ENCODE data around the gene OXCT1. TPM values are rescaled to one million over a fixed set of nuclear protein-coding genes. Genes with fewer than 3 reads are reported as not detected.

Gene OXCT1
- total RNA-seq, 1 experiment from 2014 or later = 20.6 TPM

- TF ChIP-seq PREB (CRISPR knock-in tag; IDR thresholded peaks at IDR 0.05; ENCODE audit: borderline replicate concordance) = no peak
- TF ChIP-seq FOXP1 (CRISPR knock-in tag; IDR thresholded peaks at IDR 0.05; ENCODE audit: borderline replicate concordance) = no peak
- TF ChIP-seq PRRX2 (CRISPR knock-in tag; IDR thresholded peaks at IDR 0.05) = no peak
- TF ChIP-seq AFF4 (CRISPR knock-in tag; IDR thresholded peaks at IDR 0.05; ENCODE audit: borderline replicate concordance) = no peak
- TF ChIP-seq TCF7 (CRISPR knock-in tag; IDR thresholded peaks at IDR 0.05; ENCODE audit: low read depth) = no peak
- TF ChIP-seq ARID4B (CRISPR knock-in tag; IDR thresholded peaks at IDR 0.05; ENCODE audit: borderline replicate concordance) = no peak
Measured at GRCh38 chr5:41764650-41765049, 105.6 kb downstream of the OXCT1 start (continued).

- DNase-seq (ENCODE audit: low spot score) (no peak), ATAC-seq (no peak)
- H3K27me3 Mint-ChIP-seq (ENCODE audit: low read depth) = no peaks in the 10 kb centered on the region
- ChIA-PET CTCF (no interaction called here), POLR2A (no interaction called here)
- no peak overlapping the region for H3K4me3 Mint-ChIP-seq
- no peak overlapping the region for H3K27ac Mint-ChIP-seq
- H3K9me3 Mint-ChIP-seq = no peaks in the 10 kb centered on the region
- H3K4me1 Mint-ChIP-seq = no peaks in the 10 kb centered on the region
- H3K36me3 Mint-ChIP-seq = no peaks in the 10 kb centered on the region
- TF ChIP-seq OVOL2 (CRISPR knock-in tag; IDR thresholded peaks at IDR 0.05; ENCODE audit: borderline replicate concordance) (no peak), ZMAT4 (CRISPR knock-in tag; IDR thresholded peaks at IDR 0.05) (no peak), E2F5 (CRISPR knock-in tag; IDR thresholded peaks at IDR 0.05) (no peak), STAT6 (CRISPR knock-in tag; conservative IDR thresholded peaks at IDR 0.05; ENCODE audit: low read depth) (no peak), RORB (CRISPR knock-in tag; IDR thresholded peaks at IDR 0.05) (no peak), ZNF532 (CRISPR knock-in tag; IDR thresholded peaks at IDR 0.05; ENCODE audit: borderline replicate concordance) (no peak), SOX15 (CRISPR knock-in tag; IDR thresholded peaks at IDR 0.05) (no peak), ETV6 (CRISPR knock-in tag; IDR thresholded peaks at IDR 0.05) (no peak), EMX1 (CRISPR knock-in tag; IDR thresholded peaks at IDR 0.05) (no peak), ZNF219 (CRISPR knock-in tag; IDR thresholded peaks at IDR 0.05; ENCODE audit: borderline replicate concordance) (no peak), TP53 (CRISPR knock-in tag; IDR thresholded peaks at IDR 0.05) (no peak), SMAD3 (CRISPR knock-in tag; IDR thresholded peaks at IDR 0.05; ENCODE audit: borderline replicate concordance) (no peak)
Measured at GRCh38 chr5:41763574-41763973, 106.7 kb downstream of the OXCT1 start.

Measured in WTC11 (cell line).